ENCODE results near the gene PIWIL4.
"Not testable (repeated sequence)": the region's sequence is repeated elsewhere in the genome, so short reads cannot be mapped to it uniquely, and the experiment has no call there.

The PIWIL4 gene

DNA sequence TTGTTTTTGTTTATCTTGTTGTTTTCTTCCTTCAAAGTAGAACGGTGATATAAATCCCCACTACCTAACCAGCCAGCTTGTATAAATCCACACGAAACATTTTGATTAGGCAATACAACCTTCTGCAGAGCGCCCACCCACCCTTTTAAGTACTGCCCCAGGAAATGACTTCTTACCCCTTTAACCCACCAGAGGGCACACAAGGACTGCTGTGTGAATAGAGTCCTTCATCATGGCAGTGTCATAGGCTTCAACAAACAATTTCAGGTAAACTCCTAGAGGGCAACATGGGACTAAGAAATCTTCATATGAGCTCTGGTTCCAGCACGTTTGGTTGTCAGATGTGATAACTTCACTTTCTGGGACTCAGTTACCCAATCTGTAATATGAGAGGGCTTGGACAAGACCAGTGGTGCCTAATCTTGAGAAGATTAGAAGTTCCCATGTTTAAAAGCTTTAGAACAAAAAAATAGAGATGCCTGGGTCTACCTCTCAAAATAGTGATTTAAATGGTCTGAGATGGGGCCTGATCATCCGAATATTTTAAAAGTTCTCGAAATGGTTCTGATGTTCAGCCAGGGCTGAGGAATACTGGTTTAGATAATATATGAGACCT is 56.1 kb downstream of the PIWIL4 start (continued):
- TF ChIP-seq, protein P1, sequence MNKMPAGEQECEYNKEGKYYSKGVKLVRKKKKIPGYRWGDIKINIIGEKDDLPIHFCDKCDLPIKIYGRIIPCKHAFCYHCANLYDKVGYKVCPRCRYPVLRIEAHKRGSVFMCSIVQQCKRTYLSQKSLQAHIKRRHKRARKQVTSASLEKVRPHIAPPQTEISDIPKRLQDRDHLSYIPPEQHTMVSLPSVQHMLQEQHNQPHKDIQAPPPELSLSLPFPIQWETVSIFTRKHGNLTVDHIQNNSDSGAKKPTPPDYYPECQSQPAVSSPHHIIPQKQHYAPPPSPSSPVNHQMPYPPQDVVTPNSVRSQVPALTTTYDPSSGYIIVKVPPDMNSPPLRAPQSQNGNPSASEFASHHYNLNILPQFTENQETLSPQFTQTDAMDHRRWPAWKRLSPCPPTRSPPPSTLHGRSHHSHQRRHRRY (tag by site-specific recombination; IDR thresholded peaks at IDR 0.05) = no peak
- no peak for TF ChIP-seq ZSCAN18 (tag by site-specific recombination; IDR thresholded peaks at IDR 0.05)
- TF ChIP-seq PRDM1 (tag by site-specific recombination; IDR thresholded peaks at IDR 0.05) = no peak
- TF ChIP-seq HOXA7 (CRISPR knock-in tag; IDR thresholded peaks at IDR 0.05; ENCODE audit: borderline replicate concordance) = no peak
- TF ChIP-seq ZNF423 (tag by site-specific recombination; IDR thresholded peaks at IDR 0.05) = no peak
- no peak for TF ChIP-seq ZNF184 (tag by site-specific recombination; IDR thresholded peaks at IDR 0.05)
- 0 out of 2 replicates have a peak, but pooled peaks have one; percentile 23 for TF ChIP-seq ZNF10 (tag by site-specific recombination; IDR thresholded peaks at IDR 0.05)
- peak; percentile 44; the same call in 1 of the 2 replicates for TF ChIP-seq ZFP3 (tag by site-specific recombination; IDR thresholded peaks at IDR 0.05; ENCODE audit: low read depth)
- 0 out of 2 replicates have a peak, but pooled peaks have one; percentile 17 for TF ChIP-seq ZNF335 (tag by site-specific recombination; conservative IDR thresholded peaks at IDR 0.05)
- TF ChIP-seq, protein P2, sequence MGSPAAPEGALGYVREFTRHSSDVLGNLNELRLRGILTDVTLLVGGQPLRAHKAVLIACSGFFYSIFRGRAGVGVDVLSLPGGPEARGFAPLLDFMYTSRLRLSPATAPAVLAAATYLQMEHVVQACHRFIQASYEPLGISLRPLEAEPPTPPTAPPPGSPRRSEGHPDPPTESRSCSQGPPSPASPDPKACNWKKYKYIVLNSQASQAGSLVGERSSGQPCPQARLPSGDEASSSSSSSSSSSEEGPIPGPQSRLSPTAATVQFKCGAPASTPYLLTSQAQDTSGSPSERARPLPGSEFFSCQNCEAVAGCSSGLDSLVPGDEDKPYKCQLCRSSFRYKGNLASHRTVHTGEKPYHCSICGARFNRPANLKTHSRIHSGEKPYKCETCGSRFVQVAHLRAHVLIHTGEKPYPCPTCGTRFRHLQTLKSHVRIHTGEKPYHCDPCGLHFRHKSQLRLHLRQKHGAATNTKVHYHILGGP (tag by site-specific recombination; IDR thresholded peaks at IDR 0.05) = no peak
- no peak for TF ChIP-seq ZBTB26 (tag by site-specific recombination; optimal IDR thresholded peaks at IDR 0.05)
- no peak for TF ChIP-seq ZNF473 (tag by site-specific recombination; IDR thresholded peaks at IDR 0.05)
- peak; percentile 88 for TF ChIP-seq ZNF654 (tag by site-specific recombination; IDR thresholded peaks at IDR 0.05; ENCODE audit: low read depth)
- TF ChIP-seq GFI1B (tag by site-specific recombination; IDR thresholded peaks at IDR 0.05) = no peak
- no peak for TF ChIP-seq ZSCAN4 (tag by site-specific recombination; IDR thresholded peaks at IDR 0.05)
- TF ChIP-seq ATF2 (tag by site-specific recombination; IDR thresholded peaks at IDR 0.05; ENCODE audit: low read depth) = no peak

DNA sequence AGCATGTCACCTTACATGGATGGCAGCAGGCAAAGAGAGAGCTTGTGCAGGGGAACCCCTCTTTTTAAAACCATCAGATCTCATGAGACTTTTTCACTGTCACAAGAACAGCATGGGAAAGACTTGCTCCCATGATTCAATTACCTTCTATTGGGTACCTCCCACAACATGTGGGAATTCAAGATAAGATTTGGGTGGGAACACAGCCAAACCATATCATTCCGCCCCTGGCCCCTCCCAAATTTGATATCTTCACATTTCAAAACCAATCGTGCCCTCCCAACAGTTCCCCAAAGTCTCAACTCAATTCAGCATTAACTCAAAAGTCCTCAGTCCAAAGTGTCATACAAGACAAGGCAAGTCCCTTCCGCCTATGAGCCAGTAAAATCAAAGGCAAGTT is 58.3 kb downstream of the PIWIL4 start:
- CTCF ChIA-PET = interaction anchor here (5.0 kb wide), 2 partner anchors 139 to 343 kb away, joined by 38 to 92 read pairs; partner anchors contain the start of gene AMOTL1
- H3K4me1 ChIP-seq (ENCODE audit: control insufficient read depth, insufficient read depth, low read length); H3K36me3 ChIP-seq (ENCODE audit: control insufficient read depth in 2 of 2, insufficient read depth in 1 of 2, low read length in 2 of 2); POLR2A ChIA-PET; H3K9me3 ChIP-seq (ENCODE audit: control insufficient read depth, insufficient read depth, low read depth, low read length); H3K27ac ChIP-seq (ENCODE audit: extremely low read depth, low read depth, low read length); H3K4me3 ChIP-seq (ENCODE audit: low read depth, low read length): not testable (repeated sequence)
